ENCODE results near the gene CEP126. TPM values are rescaled to one million over a fixed set of nuclear protein-coding genes. Genes with fewer than 3 reads are reported as not detected.
A peak's percentile ranks its signal among the peaks of the same experiment; 100 is the strongest.

CEP126 gene
- total RNA-seq, 1 donor from 2014 or later: 9.6 TPM

DNA sequence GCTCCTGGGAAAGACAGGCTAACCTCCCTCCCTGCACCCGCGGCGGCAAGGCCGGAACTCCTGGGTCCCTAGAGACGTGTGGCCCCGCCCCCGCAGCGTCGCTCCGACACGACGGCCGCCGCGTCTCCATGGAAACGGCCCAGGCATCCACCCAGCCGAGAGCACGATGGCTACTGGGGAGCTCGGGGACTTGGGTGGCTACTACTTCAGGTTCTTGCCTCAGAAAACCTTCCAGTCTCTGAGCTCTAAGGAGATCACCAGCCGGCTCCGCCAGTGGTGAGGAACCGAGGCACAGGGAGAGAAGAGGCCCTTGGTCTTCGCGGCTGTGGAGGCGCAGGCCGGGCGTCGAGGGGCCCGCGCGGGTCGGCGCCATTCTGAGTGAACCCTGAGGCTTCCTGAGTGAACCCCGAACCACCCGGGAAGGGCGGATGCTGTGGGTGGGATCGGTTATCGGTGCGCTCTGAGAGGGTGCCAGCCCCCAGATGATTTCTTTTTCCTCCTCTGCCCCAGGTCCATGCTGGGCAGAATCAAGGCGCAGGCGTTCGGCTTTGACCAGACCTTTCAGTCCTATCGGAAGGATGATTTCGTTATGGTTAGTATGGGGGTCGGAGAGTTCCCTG lies 132.6 kb downstream of the CEP126 start, which contains the start of gene CFAP300:
CFAP300 (plus strand) TSS at position 133 of the 620 bp plus-strand sequence; CDS start at position 167, 34 bp downstream.
- intact Hi-C loops (cut with DNase I): no loop called here
- no peaks in the 10 kb centered on the region for H3K9me3 ChIP-seq
- peak in 1 of 2 donors; percentile 89 for DNase-seq (ENCODE audit: extremely low spot score in 2 of 2)
- peak within 1 kb of the TSS; percentile 66 for H3K27ac ChIP-seq
- H3K27me3 ChIP-seq: no peaks in the 10 kb centered on the region
- TF ChIP-seq POLR2AphosphoS5 (IDR thresholded peaks at IDR 0.05; ENCODE audit: insufficient read depth in 1 of 2, low read depth in 1 of 2) (peak; percentile 12 to 88), POLR2A (IDR thresholded peaks at IDR 0.05) (no peak)
- no peaks in the 10 kb centered on the region for H3K36me3 ChIP-seq
- peak within 1 kb of the TSS; percentile 52 to 71 for H3K4me3 ChIP-seq
- H3K4me1 ChIP-seq: peaks cover 5% of the 10 kb centered on the region

Other genes with a start within 250 kb of the CEP126 start
- not detected for gene ANGPTL5, start 1.5 kb downstream of the CEP126 start, total RNA-seq
- 1.7 TPM for gene CFAP300, start 132.4 kb downstream of the CEP126 start, total RNA-seq
- 232 TPM for gene YAP1, start 195.4 kb downstream of the CEP126 start, total RNA-seq